PC-9 (cell line): ENCODE data around the gene DLGAP1. TPM values are rescaled to one million over a fixed set of nuclear protein-coding genes. Genes with fewer than 3 reads are reported as not detected.
"Not testable (repeated sequence)": the region's sequence is repeated elsewhere in the genome, so short reads cannot be mapped to it uniquely, and the experiment has no call there.

Experiments
- BruUV-seq: library from RNA; stranded (reverse); fragments of 400-500 nt; replicated peaks from 2 replicates; lab custom pipeline; 2021; lab: Mats Ljungman, UMichigan
- CTCF ChIA-PET: fragments of 300-600 bp; sonication (Branson Sonifier 250); formaldehyde crosslinking; loops from one replicate; lab custom pipeline; 2022; ENCODE audit warnings: antibody characterized with exemption; lab: Charles Lee
- POLR2A ChIA-PET: fragments of 300-600 bp; sonication (Branson Sonifier 250); formaldehyde crosslinking; loops from one replicate; lab custom pipeline; 2022; ENCODE audit warnings: antibody characterized with exemption; ENCODE audit not compliant: unreplicated experiment; lab: Charles Lee
- DNase-seq, 2 experiments: peaks; one replicate each; pipeline versions ENCODE4 v3.0.0 to v3.0.0-alpha.2; 2015 to 2022; ENCODE audit warnings: mixed read lengths in 1 of 2
- H2AFZ ChIP-seq: fragments of 200-600 bp; sonication (generic); 2 replicates; pipeline ENCODE4 v1.8.1; 2017; ENCODE audit warnings: antibody characterized with exemption
- H3F3A ChIP-seq: fragments of 200-600 bp; sonication (generic); 2 replicates; pipeline ENCODE4 v1.8.1; 2017; ENCODE audit warnings: antibody characterized with exemption, mild to moderate bottlenecking, low read depth; ENCODE audit not compliant: insufficient read depth
- H3K27ac ChIP-seq: fragments of 200-600 bp; sonication (generic); 2 replicates; pipeline ENCODE4 v1.6.1; 2016; ENCODE audit warnings: mixed run types
- H3K27me3 ChIP-seq: fragments of 200-600 bp; sonication (generic); 2 replicates; pipeline ENCODE4 v1.6.1; 2016; ENCODE audit warnings: low read depth, mixed run types; ENCODE audit not compliant: insufficient read depth
- H3K36me3 ChIP-seq: fragments of 200-600 bp; sonication (generic); 2 replicates; pipeline ENCODE4 v1.6.1; 2016; ENCODE audit warnings: low read depth, mixed run types
- H3K4me1 ChIP-seq: fragments of 200-600 bp; sonication (generic); replicated peaks from 2 replicates; pipeline ENCODE4 v1.6.1; 2016; ENCODE audit warnings: mixed run types; ENCODE audit not compliant: insufficient read depth
- H3K4me2 ChIP-seq: fragments of 200-600 bp; sonication (generic); 2 replicates; pipeline ENCODE4 v1.6.1; 2017; ENCODE audit warnings: mixed run types
- H3K4me3 ChIP-seq: fragments of 200-600 bp; sonication (generic); 2 replicates; pipeline ENCODE4 v1.6.1; 2016; ENCODE audit warnings: mixed run types
- H3K79me2 ChIP-seq: fragments of 200-600 bp; sonication (generic); 2 replicates; pipeline ENCODE4 v1.6.1; 2017; ENCODE audit warnings: low read depth, mixed run types
- H3K9me2 ChIP-seq: fragments of 200-600 bp; sonication (generic); 2 replicates; pipeline ENCODE4 v1.8.1; 2017; ENCODE audit warnings: mild to moderate bottlenecking; ENCODE audit not compliant: insufficient read depth
- H3K9me3 ChIP-seq: fragments of 200-600 bp; sonication (generic); 2 replicates; pipeline ENCODE4 v1.8.1; 2016; ENCODE audit warnings: low read depth; ENCODE audit not compliant: insufficient read depth
- H4K20me1 ChIP-seq: fragments of 200-600 bp; sonication (generic); 2 replicates; pipeline ENCODE4 v1.8.1; 2017; ENCODE audit not compliant: insufficient read depth
- EZH2 ChIP-seq: fragments of 200-600 bp; sonication (generic); IDR thresholded peaks from 2 replicates; pipeline ENCODE4 v1.8.0; 2017; ENCODE audit warnings: antibody characterized with exemption, low read depth
- intact Hi-C: fragments of 100-400 bp; cut with micrococcal nuclease; formaldehyde crosslinking; loops from one replicate; pipeline ENCODE4 v1.10.0; 2022; ENCODE audit not compliant: unreplicated experiment
- total RNA-seq: library from RNA; stranded (reverse); gene quantifications from 2 replicates; pipeline ENCODE4 v1.2.3, GENCODE V29; 2021
- TF ChIP-seq, protein P1 (sequence below): fragments of 200-600 bp; sonication (generic); conservative IDR thresholded peaks from 2 replicates; pipeline ENCODE4 v1.6.1; 2017; ENCODE audit warnings: mixed run types, antibody characterized with exemption, mild to moderate bottlenecking, moderate library complexity

The DLGAP1 gene
- total RNA-seq, 1 experiment from 2014 or later: not detected

DNA sequence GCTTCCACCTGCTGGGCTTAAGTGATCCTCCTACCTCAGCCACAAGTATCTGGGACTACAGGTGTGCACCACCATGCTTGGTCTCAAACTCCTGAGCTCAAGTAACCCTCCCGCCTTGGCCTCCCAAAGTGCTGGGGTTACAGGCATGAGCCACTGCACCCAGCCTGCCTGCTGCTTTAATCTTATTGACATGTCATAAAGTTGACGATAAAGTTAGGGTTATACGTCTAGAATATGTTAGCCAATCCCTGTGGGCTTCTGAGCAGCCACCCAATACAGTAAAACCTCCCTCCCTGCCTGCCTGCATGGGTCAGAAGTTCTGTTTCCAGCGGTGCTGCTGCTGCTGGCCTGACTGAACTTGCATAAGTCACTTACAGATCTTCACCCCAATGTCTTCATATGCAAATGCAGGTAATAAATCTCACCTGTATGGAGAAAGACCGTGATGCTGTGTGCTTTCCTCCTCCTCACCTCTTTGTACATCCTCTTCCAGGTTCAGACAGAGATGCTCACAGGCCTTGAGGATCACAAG, 975.1 kb downstream of the DLGAP1 start:
- DNase-seq: no peak
- POLR2A ChIA-PET: no interaction called here
- Histone ChIP-seq H3F3A (no peaks in the 10 kb centered on the region), H4K20me1 (no peaks in the 10 kb centered on the region), H3K27me3 (no peaks in the 10 kb centered on the region), H3K9me2 (no peaks in the 10 kb centered on the region), H3K4me1 (no peaks in the 10 kb centered on the region), H2AFZ (no peak overlapping the region), H3K9me3 (no peaks in the 10 kb centered on the region), H3K4me2 (no peak overlapping the region), H3K27ac (no peak overlapping the region), H3K79me2 (no peaks in the 10 kb centered on the region), H3K4me3 (no peak overlapping the region), H3K36me3 (no peaks in the 10 kb centered on the region)
- intact Hi-C loops: no loop called here
- BruUV-seq: no TSS peak
- CTCF ChIA-PET: interaction anchor here (0.5 kb wide), 1 partner anchor 204 kb away, joined by 5 read pairs; no protein-coding TSS in a partner anchor
- TF ChIP-seq, protein P1, sequence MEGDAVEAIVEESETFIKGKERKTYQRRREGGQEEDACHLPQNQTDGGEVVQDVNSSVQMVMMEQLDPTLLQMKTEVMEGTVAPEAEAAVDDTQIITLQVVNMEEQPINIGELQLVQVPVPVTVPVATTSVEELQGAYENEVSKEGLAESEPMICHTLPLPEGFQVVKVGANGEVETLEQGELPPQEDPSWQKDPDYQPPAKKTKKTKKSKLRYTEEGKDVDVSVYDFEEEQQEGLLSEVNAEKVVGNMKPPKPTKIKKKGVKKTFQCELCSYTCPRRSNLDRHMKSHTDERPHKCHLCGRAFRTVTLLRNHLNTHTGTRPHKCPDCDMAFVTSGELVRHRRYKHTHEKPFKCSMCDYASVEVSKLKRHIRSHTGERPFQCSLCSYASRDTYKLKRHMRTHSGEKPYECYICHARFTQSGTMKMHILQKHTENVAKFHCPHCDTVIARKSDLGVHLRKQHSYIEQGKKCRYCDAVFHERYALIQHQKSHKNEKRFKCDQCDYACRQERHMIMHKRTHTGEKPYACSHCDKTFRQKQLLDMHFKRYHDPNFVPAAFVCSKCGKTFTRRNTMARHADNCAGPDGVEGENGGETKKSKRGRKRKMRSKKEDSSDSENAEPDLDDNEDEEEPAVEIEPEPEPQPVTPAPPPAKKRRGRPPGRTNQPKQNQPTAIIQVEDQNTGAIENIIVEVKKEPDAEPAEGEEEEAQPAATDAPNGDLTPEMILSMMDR: no peak
- no peak for TF ChIP-seq EZH2

DNA sequence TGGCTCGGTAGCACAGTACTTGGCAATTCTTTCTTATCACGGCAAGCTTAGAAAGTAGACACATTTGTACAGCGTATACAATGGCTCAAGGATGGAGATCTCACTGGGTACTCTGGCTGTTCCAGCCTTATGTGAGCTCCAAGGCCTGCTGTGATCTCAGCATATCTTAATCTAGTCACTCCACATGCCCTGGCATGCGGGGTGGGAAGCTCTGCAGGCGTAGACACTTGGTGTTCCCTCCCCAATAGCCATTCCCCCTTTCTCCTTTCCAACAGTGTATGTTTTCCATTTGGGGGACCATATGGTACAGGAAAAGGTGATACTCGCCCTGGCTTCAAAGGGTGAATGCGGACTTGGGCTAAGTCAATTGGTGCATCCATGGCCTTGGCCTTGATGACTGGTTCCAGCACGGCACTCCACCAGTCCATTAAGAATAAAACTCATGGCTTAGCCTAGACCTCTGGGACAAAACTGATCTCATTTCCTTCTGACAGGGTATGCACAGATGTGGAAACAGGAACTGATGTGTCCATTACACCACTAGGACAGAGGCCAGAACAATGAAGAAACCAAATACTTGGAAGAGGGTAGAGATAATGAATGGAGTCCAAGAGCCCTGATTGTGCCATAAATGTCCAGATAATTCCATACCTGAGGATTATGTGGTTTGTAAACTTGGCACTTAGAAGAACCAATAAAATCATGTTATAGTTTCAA, 976.7 kb downstream of the DLGAP1 start:
- Histone ChIP-seq H3K9me3 (no peaks in the 10 kb centered on the region), H3K27me3 (no peaks in the 10 kb centered on the region), H3F3A (no peaks in the 10 kb centered on the region), H3K4me3 (no peak overlapping the region), H3K9me2 (no peaks in the 10 kb centered on the region), H3K79me2 (no peaks in the 10 kb centered on the region), H3K4me1 (no peaks in the 10 kb centered on the region), H3K36me3 (no peaks in the 10 kb centered on the region), H3K4me2 (no peak overlapping the region), H3K27ac (no peak overlapping the region), H4K20me1 (no peaks in the 10 kb centered on the region), H2AFZ (no peak overlapping the region)
- CTCF ChIA-PET: no interaction called here
- DNase-seq: no peak
- TF ChIP-seq, protein P1: no peak
- no peak for TF ChIP-seq EZH2
- BruUV-seq: no TSS peak
- intact Hi-C loops: no loop called here
- POLR2A ChIA-PET: no interaction called here

GRCh38 chr18:3472681-3473544, 982.2 kb downstream of the DLGAP1 start:
- H3K36me3 ChIP-seq: no peaks in the 10 kb centered on the region
- DNase-seq: no peak
- BruUV-seq: no TSS peak
- no peaks in the 10 kb centered on the region for H3F3A ChIP-seq
- POLR2A ChIA-PET: interaction anchor here (0.5 kb wide), 1 partner anchor 90 kb away, joined by 7 read pairs; no protein-coding TSS in a partner anchor
- H3K27ac ChIP-seq: no peak overlapping the region
- no peaks in the 10 kb centered on the region for H4K20me1 ChIP-seq
- no peaks in the 10 kb centered on the region for H3K4me1 ChIP-seq
- CTCF ChIA-PET: no interaction called here
- TF ChIP-seq EZH2: no peak
- TF ChIP-seq, protein P1: no peak
- H3K4me2 ChIP-seq: no peak overlapping the region
- no peak overlapping the region for H3K4me3 ChIP-seq
- no peaks in the 10 kb centered on the region for H3K9me2 ChIP-seq
- no peak overlapping the region for H2AFZ ChIP-seq
- H3K27me3 ChIP-seq: no peaks in the 10 kb centered on the region
- no peaks in the 10 kb centered on the region for H3K79me2 ChIP-seq
- H3K9me3 ChIP-seq: no peaks in the 10 kb centered on the region
- intact Hi-C loops: no loop called here

DNA sequence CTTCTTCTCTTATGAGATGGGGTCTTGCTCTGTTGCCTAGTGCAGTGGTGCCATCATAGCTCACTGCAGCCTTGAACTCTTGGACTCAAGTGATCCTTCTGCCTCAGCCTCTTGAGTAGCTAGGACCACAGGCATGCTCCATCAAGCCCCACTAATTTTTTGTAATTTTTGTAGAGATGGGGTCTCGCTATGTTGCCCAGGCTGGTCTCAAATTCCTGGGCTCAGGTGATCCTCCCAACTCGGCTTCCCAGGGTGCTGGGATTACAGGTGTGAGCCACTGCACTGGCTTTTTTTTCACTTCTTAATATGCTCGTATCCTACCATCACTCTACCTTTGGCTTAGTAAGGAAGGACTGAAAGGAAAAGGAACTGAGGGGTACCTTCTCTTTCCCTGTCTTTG, 983.0 kb downstream of the DLGAP1 start:
- CTCF ChIA-PET, H3K9me2 ChIP-seq, H3K79me2 ChIP-seq, H3F3A ChIP-seq, H3K4me1 ChIP-seq, H3K4me2 ChIP-seq, H3K9me3 ChIP-seq, intact Hi-C loops, H3K27ac ChIP-seq, H2AFZ ChIP-seq, H4K20me1 ChIP-seq, H3K36me3 ChIP-seq, H3K27me3 ChIP-seq, DNase-seq, H3K4me3 ChIP-seq, BruUV-seq: not testable (repeated sequence)
- POLR2A ChIA-PET: interaction anchor here (0.5 kb wide), 1 partner anchor 89 kb away, joined by 7 read pairs; no protein-coding TSS in a partner anchor
